Type B pancreatic cell (in vitro differentiated cells): ENCODE data around the gene KIF15. TPM values are rescaled to one million over a fixed set of nuclear protein-coding genes. Genes with fewer than 3 reads are reported as not detected.

Source experiments
- DNase-seq: peaks from one replicate; pipeline ENCODE4 v3.0.0; 2021; ENCODE audit warnings: mixed read lengths; ENCODE audit not compliant: unreplicated experiment; ENCODE audit errors: extremely low spot score
- H3K27ac Mint-ChIP-seq: 2 replicates; pipeline ENCODE4 v1.8.0; 2021; ENCODE audit warnings: mild to moderate bottlenecking, mixed read lengths
- H3K27me3 Mint-ChIP-seq: 2 replicates; pipeline ENCODE4 v1.8.0; 2021; ENCODE audit warnings: mixed read lengths
- H3K36me3 Mint-ChIP-seq: 2 replicates; pipeline ENCODE4 v1.8.0; 2021; ENCODE audit warnings: mixed read lengths
- H3K4me1 Mint-ChIP-seq: one replicate; pipeline ENCODE4 v1.8.0; 2021; ENCODE audit warnings: mixed read lengths; ENCODE audit not compliant: unreplicated experiment
- H3K4me3 Mint-ChIP-seq: 2 replicates; pipeline ENCODE4 v1.8.0; 2021; ENCODE audit warnings: mild to moderate bottlenecking, mixed read lengths
- H3K9me3 Mint-ChIP-seq: 2 replicates; pipeline ENCODE4 v1.8.0; 2021; ENCODE audit warnings: mixed read lengths
- CTCF ChIP-seq: fragments of 200-600 bp; sonication (generic); conservative IDR thresholded peaks from 2 replicates; pipeline ENCODE4 v1.5.0; 2021; ENCODE audit warnings: antibody characterized with exemption, mild to moderate bottlenecking
- total RNA-seq: library from RNA; stranded (reverse); gene quantifications from 2 replicates; pipeline ENCODE4 v1.2.1, GENCODE V29; 2021; ENCODE audit warnings: low replicate concordance

KIF15 gene
- total RNA-seq, 1 donor from 2014 or later: 24.8 TPM

- Mint-ChIP-seq H3K27ac (no peak within 1 kb of the TSS), H3K4me3 (no peak within 1 kb of the TSS), H3K36me3 (no peaks in the 10 kb centered on the region), H3K27me3 (no peaks in the 10 kb centered on the region), H3K4me1 (no peaks in the 10 kb centered on the region), H3K9me3 (no peaks in the 10 kb centered on the region)
- TF ChIP-seq CTCF: no peak
- peak; percentile 29 for DNase-seq
These were observed 112.7 kb downstream of the KIF15 start, which contains the start of gene TGM4 for GRCh38 chr3:44874308-44874707. Gene TGM4 (plus strand): TSS chr3:44874608. CDS start chr3:44874679, 71 bp downstream.

DNA sequence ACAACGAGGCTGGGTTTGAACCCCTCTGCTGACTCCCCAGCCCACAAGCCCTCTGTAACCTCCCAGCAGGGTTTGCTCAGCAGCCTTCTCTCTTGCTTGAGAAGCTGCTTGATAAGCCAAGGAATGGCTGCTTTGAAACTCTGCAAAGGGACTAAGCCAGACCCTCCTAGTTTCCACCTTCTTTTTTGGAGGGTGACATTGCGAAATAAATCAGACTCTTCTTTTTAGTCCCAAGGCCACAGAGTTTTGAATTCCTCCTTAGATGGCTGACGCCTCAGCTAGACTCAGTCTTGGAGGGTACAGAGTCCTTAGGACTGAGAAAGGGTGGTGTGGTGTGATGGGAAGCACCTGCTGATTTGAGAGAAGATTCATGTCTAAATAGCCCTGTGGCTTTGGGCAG lies 114.0 kb downstream of the KIF15 start:
- no peaks in the 10 kb centered on the region for H3K4me1 Mint-ChIP-seq
- no peaks in the 10 kb centered on the region for H3K9me3 Mint-ChIP-seq
- no peak overlapping the region for H3K27ac Mint-ChIP-seq
- no peaks in the 10 kb centered on the region for H3K36me3 Mint-ChIP-seq
- TF ChIP-seq CTCF: no peak
- no peak overlapping the region for H3K4me3 Mint-ChIP-seq
- DNase-seq: no peak
- H3K27me3 Mint-ChIP-seq: no peaks in the 10 kb centered on the region

- TF ChIP-seq CTCF: no peak
- DNase-seq: no peak
- H3K4me1 Mint-ChIP-seq: no peaks in the 10 kb centered on the region
- no peak overlapping the region for H3K27ac Mint-ChIP-seq
- no peak overlapping the region for H3K4me3 Mint-ChIP-seq
- no peaks in the 10 kb centered on the region for H3K36me3 Mint-ChIP-seq
- no peaks in the 10 kb centered on the region for H3K27me3 Mint-ChIP-seq
- H3K9me3 Mint-ChIP-seq: no peaks in the 10 kb centered on the region
These were observed 115.7 kb downstream of the KIF15 start for GRCh38 chr3:44877333-44877732.

DNA sequence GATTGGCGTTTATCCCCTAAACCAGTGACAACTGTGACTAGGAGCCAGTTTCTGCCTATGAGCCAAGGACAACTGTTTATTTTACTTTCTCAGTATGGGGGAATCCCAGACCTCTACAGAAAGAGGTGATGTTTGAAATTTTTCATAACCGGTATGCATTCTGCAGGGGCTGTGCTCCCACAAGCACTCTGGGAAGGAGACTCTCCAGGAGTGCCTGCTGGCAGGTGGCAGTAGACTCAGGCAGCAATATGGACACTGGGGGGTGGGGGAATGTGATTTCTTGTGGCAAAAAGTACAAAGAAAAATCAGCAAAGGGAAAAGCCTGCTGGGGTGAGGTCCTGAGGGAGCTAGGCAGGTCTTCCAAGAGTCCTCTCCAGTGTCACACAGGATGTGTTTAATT lies 118.7 kb downstream of the KIF15 start:
- H3K27me3 Mint-ChIP-seq: peaks cover 4% of the 10 kb centered on the region

DNA sequence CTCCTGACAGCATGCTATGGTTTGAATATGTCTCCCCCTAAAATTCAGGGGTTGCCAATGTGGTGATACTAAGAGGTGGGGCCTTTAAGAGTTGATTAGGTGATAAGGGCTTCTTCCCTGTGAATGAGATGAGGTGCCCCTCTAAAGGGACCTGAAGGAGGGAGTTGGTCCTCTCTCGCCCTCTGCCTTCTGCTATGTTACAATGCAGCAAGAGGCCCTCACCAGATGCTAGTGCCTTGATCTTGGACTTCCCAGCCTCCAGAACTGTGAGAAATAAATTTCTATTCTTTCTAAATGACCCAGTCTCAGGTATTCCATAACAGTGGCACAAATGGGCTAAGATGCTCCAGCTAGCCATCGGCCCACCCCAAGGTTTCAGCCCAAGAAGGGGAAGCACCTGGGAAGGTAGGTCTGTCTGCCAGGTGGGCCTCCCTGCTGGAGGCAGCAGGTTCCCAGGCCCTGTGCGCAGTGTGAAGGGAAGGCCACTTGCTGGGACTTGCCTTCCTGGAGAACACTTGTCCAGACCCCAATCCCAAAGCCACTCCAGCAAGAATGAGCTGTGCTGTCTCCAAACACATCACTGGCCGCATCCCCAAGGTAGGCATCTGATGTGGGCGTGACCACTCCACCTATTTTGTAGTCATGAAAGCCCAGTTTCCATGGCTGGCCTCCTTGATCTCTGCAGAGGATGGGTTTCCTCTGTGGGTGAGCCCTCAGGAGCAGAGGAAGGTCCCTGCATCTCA lies 121.8 kb downstream of the KIF15 start:
- Mint-ChIP-seq H3K4me1 (no peaks in the 10 kb centered on the region), H3K4me3 (no peak overlapping the region), H3K9me3 (no peaks in the 10 kb centered on the region), H3K27ac (peak overlapping the region; percentile 65), H3K36me3 (no peaks in the 10 kb centered on the region), H3K27me3 (peaks cover 8% of the 10 kb centered on the region)
- TF ChIP-seq CTCF: no peak
- no peak for DNase-seq

More for the DNA sequence above, 118.7 kb downstream of the KIF15 start:
- Mint-ChIP-seq H3K27ac (no peak overlapping the region), H3K36me3 (no peaks in the 10 kb centered on the region), H3K9me3 (no peaks in the 10 kb centered on the region), H3K4me1 (no peaks in the 10 kb centered on the region), H3K4me3 (no peak overlapping the region)
- TF ChIP-seq CTCF: no peak
- no peak for DNase-seq
